ENCODE measurements around the gene PACC1.

The PACC1 gene

DNA sequence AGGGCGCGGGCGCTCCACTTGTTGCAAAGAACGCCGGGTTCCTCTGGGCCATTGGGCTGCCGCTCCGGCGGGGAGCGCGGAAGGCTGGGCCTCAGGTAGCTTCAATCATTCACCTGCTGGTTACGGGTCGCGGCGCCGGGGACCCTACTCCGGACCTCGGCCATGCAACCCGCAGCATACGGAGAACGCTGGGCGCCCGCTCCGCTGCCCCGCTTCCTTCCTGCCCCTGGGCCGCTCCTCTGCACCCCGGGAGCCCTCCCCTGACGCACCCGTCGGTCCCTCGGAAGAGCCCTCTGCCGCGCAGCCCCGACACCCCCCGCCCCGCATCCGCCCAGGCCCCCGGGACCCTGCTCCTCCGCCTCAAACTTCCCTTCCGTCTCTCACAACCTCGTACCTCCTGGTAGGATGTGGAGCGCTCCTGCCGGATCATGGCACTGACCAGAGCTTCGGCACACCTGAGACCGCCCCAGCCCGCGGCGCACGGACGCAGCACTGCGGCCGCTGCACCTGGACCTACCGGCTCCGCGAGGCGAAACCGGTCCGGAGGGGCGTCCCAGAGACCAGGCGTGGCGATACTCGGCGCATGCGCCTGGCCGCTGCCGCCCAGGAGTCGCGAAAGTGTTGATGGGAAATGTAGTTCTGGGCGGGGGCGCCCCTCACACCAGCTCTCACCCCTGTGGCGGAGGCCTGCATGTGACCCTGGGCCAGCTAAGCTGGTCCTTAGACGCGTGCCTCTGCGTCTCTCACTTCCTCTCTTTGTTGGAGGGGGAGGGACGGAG is at the start of gene PACC1:
TSS of gene PACC1 (minus strand) at position 559 of the 779 bp plus-strand sequence. CDS start at position 430, 129 bp downstream.
- DNase-seq, result peak; percentile 75

DNA sequence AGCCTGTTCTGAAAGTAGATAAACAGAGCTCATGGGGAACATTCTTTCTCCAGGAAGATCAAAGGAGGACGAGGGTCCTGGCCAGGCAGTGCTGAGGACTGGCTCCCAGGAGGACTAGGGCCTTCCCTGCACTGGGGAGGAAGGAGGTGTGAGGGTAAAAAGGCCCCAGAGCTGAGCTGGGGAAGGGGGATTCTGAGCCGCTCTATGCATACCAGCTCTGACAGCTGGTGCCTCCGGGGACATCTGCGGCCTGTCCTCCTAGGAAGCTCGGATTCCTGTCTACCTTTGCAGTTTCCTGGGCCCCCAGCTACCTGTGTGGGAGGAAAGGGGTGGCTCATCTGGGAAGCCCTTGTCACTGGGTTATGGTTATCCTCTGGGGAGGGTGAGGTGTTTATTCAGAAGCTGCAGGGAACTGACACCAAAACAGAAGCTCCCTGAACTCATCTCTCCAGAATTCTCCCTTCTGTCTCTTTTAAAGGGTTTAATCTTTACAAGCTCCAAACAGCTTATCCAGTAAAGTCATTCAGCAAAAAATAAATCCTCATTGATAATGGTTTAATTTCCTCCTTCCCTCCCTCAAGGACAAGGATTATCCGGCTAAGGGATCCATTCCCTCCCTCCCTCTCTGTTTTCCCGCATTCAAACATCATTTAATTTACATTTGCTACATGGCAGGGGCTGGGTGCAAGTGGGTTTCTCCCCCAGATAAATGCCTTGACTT is 49.0 kb upstream of the PACC1 start:
- DNase-seq, result no peak

DNA sequence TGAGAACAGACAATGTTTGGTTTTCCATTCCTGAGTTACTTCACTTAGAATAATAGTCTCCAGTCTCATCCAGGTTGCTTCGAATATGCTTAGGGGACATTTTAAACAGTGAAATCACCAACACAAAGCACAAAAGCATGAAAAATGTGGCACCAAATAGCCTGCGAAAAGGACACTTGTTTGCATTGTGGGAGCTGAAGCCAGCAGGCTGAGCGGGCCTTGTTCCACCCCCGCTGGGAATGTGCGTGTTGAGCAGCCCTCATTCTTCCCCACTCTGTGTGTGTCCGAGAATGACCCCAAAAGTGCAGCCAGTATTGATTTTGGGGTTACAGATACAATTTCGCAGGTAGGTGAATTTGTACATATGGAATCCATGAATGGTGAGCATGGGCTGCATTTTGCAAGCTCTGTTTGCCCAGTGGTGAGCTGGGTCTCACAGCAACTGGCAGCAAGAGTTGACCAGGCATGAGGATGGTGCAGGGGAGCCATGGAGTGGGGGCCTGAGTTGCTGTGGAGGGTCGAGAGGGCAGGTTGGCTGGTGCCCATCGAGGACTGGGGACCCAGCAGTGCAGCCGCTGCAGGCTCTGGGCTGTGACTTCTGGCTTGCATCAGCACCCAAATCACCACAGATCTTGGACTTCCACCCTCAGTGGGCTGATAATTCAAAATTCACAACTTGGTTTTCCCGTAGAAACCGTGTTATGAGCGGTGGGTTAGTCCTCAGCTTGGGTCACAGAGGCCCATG is 47.4 kb upstream of the PACC1 start:
- DNase-seq, result no peak

DNA sequence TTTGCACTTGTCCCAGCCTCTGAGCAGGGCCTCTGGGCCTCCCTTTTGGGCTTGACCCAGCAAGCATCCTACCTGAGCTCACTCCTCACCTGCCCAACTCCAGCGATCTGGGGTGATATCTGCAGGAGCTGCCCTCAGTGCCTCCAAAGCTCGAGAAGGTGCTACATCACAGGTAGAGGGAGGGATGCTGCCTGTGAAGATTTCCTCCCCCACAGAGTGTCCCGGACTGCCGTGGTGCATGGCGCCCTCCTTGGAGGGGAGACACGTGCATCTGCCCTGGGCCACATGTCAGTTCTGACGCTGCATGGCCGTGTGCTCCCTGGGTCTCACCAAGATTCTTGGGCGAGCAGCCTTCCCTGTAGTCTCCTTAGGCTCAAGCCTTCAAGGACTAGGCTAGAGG is 45.7 kb upstream of the PACC1 start:
- no peak for DNase-seq

DNA sequence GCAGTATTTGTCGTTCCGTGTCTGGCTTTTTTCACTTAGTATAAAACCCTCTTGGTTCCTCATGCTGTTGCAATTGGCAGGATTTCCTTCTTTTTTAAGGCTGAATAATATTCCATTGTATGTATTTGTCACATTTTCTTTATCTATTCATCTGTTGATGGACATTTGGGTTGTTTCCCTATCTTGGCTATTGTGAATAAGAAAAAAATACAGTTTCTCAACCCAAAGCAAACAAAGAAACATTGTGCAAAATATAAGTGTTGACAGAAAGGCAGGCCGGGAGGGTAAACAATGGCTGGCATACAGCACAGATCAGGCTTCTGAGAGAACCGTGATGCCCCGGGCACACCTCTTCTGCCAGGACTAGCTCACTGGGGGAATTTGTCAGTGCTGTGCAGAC is 45.0 kb upstream of the PACC1 start:
- no peak for DNase-seq

DNA sequence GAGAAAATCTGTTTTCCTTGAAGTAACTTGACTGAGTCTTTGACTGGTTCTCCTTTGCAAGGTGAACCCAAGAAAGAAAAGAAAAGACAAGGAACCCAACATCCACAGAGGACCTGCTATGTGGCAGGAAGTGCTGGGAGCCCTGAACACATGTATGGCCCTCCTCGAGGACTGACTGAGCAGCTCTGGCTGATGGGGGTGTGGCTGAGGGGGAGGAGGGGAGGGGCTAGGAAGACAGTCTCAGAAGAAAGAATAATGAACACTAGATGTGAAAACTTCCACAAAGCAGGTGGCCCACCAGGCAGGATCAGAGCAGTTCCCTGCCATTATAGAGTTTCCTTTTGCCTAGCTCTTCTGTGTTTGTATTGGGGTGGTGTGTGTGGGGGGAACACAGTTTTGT is 44.1 kb upstream of the PACC1 start:
- no peak for DNase-seq

DNA sequence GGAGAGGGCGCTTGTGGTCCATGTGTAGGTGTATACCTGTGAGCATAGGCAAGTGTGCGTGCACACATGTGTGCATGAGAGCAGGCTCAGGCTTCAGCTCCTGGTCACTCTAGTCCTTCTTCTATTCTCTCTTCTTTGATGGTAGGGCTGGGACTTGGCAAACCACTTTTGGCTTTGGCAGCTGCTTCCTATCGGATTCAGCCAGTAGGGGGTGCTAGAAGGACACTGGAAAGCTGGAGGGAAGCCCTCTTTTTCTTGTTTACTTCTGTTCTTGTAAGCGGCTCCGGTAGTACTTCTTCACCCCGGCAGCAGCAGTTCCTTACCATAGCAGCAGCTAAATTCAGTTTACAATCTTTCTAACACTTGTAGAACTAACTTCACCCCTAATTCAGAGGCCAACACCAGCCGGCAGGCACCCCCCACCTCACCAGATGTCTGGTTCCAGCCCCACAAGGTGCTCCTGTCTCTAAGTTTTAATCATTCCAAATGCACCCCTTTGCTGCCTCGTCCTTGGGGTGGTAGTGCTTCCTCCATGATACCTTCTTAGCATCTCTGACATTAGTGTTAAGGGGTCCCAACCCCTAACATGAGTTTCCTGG is 43.2 kb upstream of the PACC1 start:
- DNase-seq, result no peak

DNA sequence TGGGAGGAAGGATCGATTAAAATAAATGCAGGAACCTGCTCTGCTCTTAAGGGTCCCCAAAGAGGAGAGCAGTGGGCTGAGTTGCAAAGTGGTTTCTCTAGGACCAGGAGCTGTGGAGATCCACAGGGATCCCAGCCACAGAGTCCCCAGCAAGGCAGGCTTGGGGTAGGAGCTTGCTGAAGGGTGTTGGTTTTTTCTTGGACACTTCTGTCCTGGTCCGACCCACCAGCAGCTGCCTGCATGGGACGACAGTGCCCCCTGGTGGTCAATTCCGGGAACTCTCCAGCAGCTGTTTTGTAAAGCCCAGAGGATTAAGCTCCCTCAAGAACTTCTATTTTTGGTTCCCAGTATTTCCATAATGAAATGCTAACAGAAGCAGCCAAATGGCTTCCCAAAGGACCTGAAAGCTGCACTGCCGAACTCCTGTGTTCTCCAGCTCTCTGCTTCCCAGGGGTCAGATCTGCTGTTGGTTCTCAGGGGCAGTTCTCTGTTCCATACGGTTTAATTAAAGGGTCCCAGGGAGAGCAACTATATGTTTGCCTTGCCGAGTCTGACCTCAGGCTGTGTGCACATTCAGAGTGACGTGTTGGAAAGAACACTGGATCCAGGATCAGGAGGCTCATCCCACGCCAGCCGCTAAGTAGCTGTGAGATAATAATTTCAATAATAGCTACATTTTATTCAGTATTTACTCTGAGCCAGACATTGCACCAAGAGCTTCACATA is 41.3 kb upstream of the PACC1 start:
- peak; percentile 29 for DNase-seq

DNA sequence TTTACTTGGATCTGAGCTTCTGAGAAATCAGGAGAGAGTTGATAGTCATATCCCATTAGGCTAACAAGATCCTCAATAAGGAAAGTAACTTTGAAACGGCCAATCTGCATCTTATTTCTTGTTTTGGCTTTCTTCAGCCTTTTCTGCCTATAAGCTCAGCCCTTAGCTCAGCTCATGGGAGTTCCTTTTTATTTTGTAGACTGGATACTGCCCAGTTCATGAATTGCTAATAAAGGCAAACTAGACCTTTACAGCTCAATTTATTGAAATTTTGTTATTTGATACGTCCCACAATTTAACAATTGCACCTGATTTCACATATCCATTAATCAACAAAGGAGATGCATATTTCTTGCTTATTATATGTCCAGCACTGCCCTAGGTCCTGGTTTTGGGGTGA is 40.7 kb upstream of the PACC1 start:
- no peak for DNase-seq

DNA sequence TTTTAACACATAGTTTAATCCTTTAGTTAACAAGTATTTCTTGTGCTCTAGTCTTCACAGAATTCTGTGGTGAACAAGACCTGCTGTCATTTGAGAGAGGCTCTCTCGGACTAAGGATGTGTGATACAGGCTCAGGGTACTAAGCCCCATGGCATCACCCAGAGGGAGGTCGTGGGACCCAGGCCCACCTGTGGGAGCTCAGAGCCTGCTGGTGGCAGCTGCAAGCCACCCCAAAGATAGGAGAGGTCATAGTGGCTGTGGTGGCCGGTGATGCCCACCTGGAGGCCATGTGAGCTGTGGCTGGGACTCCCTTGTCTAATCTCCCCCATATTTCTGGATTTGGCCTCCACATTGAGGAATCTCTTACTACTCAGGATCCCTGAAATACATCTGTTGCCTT is 40.1 kb upstream of the PACC1 start:
- DNase-seq, result no peak

DNA sequence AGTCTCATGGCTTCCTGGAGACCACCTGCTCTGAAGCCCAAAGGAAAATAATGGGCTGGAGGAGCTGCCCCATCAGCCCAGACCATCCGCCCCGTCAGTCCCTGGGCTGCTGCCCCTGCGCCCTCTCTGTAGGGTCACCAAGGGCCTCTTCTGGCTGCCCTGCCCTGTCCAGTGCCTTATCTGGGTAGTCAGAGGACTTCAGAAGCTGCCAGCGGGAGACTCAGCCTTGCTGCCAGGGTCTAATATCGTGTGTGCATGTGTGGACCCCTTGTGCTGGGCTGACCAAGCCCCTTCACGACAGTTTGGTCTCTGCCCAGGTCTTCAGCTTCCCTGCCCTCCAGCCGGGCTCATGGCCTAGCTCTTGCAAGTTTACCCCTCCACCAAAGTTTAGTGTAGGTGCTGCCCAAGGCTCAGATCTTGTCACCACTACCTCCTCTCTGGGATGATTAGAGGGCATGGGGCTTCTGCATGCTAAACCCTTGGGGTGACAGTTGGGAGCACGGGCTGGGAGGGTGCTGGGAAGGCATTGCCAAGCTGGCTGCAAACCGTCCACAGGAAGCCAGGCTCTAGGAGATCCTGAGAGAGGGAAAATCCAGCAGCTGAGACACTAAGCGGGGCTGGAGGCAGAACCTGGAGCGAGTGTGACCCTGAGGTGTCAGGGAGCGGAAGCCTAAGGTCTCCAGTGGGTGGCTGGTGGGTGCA is 38.6 kb upstream of the PACC1 start:
- no peak for DNase-seq

DNA sequence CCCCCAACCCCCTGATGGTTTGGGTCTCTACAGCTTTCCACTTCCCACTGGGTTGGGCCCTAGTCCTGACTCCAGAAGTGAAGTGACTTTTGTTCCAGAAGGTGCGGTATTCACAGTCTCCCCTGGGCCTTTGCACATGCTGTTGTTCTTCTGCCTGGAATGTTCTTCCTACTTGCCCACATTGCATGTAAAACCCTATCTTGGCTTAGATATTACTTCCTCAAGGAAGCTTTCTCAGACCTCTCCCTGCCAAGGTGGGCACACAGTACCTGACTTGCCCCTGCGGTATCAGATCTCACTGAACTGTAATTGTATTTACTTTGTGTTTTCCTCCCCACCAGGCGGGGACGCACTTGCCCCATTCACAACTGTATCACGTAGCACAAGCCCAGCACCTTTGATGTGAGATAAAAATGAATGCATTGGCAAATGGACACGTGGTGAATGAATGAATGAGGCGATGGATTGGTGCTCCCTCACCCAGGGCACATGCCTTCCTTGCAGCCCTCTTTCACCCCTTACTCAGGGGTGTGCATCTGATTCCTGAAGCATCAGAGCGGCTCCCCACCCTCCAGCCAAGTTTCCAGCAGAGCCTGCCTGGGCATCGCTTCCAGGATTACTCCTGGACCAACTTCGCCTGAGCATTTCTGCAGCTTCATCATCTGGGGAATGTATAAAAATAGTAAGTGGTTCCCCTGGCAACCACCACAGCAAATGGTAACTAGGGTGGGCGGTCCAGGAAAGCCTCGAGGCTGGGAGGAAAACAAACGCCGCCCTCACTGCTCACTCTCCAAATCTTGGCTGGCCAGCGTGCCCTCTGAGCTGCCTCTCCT is 37.9 kb upstream of the PACC1 start:
- DNase-seq, result no peak

DNA sequence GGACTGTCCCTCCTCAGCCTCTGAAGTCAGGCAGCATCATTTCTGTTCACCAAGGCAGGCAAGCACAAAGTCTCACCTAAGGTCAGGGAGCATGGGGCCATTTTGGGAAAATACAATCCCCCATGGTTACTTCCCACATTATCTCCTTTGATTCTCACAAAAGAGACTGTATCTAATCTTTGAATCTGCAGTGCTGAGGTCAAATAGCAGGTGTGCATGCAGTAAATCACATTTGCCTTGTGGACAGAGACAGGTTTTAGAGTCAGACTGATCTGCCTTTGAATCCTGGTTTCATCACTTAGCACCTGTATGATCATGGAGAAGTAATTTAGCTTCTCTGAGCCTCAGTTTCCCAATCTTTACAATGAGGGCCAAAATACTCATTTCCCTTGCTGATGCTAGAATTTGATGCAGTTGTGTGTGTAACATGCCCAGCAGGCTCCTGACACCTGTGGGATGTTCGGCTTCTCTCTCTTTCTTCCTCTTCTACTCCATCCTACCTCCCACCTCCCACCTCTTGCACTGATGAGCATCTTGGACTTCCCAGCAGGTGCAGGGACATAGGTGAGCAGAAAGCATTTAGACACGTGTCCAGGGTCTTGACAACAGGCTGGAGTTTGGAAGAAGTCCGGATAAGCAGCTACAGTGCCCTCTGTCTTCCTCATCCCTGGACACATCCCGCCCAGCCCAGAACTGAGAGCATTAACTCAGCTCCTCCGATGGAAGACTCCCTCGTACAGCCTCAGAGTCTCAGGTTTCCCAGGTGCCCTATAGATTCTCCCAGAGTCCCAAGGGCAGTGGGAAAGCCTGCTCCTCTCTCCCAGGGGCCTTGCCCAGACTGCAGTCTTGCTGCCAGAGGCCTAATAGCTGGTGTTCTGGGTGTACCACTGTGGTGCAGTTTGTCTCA is 37.0 kb upstream of the PACC1 start:
- DNase-seq, result no peak

DNA sequence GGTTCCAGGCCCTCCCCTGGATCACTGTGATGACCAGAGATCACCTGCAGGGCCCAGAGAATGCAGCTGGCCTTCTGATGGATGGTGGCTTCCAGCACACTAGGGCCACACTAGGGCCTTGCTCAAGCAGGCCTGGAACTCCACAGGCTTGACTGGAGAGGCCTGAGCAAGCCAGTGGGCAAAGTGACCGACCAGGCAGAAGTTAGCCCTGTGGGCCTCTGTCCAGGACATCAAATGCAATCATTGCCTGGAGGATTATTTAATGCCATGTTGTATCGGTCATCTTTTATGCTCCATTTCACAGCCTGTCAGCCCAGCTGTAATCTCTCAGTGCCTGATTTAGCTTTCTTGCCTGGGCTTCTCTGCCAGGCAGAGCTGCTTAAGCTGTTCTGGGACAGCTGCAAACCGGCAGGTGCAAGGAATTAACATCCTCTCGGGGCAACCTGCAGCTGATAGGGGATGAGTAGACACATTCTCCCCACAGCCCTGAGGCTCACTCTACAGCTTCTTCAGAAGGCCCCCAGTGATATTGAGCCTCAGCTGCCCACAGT is 35.7 kb upstream of the PACC1 start:
- no peak for DNase-seq

DNA sequence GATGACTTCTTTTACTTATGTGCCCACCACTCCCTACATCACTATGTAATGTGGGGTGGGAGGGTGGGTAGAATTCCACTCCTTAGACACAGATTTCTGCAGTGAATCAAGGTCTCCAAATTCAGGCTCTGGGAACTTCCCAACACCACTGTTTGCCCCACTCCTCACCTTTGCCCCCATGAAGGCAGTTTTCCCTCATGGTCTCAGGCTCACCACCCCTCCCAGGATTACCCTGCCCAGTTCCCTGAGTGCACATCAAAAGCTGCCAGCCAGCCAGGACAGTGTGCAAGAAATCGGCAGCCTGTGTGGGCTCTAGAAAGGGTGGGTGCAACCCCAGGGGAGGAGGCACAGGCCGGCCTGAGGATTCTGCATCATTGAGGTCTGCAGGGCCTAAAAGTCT is 32.8 kb upstream of the PACC1 start:
- no peak for DNase-seq

DNA sequence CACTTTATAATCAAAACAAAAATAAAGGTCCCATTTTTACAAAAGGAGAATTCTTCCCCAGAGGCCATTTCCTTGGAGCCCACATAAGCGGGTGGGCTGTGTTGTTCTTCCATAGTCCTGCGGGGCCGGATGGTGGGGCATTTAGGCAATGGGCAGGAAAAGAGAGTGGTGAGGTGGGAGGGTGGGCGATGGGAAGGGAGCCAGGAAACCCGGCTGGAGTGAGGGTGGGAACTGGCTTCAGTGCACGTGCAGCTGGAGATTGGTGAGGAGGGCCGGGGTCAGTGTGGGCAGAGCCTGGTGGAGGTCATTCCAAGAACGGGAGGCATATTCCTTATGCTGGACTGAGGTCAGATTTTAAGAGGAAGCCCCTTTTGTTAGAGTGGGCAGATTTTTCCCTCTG is 31.6 kb upstream of the PACC1 start:
- no peak for DNase-seq

DNA sequence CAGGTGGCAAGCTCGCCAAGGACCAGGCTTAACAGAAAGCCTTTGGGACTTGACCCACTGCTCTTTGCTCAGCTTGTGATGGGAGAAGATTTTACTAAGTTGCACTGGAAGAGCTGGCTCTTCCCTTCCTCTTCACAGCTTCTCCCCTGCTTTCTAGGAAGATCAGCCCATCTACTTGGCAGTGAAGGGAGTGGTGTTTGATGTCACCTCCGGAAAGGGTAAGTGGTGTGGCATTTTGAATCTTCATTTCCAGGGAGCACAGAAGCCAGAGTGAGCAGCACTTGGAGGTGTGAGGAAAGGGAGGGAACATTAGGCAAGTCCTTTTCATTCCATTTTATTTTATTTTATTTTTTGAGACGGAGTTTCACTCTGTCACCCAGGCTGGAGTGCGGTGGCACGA is 27.7 kb upstream of the PACC1 start:
- no peak for DNase-seq

DNA sequence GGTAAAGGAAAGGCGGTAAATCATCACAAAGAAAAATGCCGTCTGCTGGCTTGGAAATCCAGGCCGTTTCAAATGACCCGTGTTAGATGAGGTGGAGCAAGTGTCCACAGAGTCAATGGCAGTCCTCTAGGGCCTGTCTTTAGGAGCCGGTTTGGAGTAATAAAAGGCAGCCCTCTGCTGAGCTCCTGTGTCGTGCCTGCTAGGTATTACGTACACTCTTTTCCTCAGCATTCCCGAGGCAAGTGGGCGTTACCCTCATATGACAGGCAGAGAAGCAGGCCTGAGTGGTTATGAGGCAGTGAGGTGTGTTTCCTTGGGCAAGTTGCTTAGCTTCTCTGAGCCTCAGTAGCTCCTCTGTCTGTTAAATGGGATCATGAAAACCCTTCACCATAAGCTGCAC is 25.7 kb upstream of the PACC1 start:
- DNase-seq, result no peak

DNA sequence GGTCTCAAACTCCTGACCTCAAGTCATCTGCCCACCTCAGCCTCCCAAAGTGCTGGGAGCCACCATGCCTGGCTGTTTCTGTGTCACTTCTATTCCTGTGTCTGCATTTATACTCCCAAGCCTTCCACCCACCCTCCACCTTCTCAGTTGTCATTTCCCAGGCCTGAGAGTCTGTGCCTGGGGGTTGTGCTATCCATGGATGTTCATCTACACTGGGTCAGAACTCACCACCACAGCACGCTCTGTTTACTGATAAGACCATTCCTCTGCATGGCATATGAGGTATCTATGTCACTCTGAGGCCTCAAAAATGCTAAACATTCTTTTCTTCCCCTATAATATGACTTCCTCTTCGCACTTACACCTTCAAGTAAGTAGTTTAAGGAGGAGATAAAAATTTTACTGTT is 24.1 kb upstream of the PACC1 start:
- DNase-seq, result no peak

Measured in NCI-H2081 treated with DMSO at 0.1 percent for 48 hours (cell line).